ENCODE data around the gene ZBTB18.

ZBTB18 gene

GRCh38 chr1:244060117-244060516 lies 9.0 kb downstream of the ZBTB18 start:
- TF ChIP-seq CTCF (IDR thresholded peaks at IDR 0.05; ENCODE audit: low read length, missing control alignments) = no peak
- no peak overlapping the region for H3K4me3 ChIP-seq (replicated peaks; ENCODE audit: low read depth, low read length)
- DNase-seq (ENCODE audit: low read depth) = no peak

- H3K4me3 ChIP-seq (replicated peaks; ENCODE audit: low read depth, low read length) = no peak overlapping the region
- DNase-seq (ENCODE audit: low read depth) = no peak
- no peak for TF ChIP-seq CTCF (IDR thresholded peaks at IDR 0.05; ENCODE audit: low read length, missing control alignments)
Observed at GRCh38 chr1:244060686-244061085, 9.6 kb downstream of the ZBTB18 start.

GRCh38 chr1:244062156-244062725 lies 11.2 kb downstream of the ZBTB18 start:
- TF ChIP-seq CTCF (IDR thresholded peaks at IDR 0.05; ENCODE audit: low read length, missing control alignments) = no peak
- no peak for DNase-seq (ENCODE audit: low read depth)

GRCh38 chr1:244063498-244063897 lies 12.4 kb downstream of the ZBTB18 start:
- no peak for DNase-seq (ENCODE audit: low read depth)
- no peak for TF ChIP-seq CTCF (IDR thresholded peaks at IDR 0.05; ENCODE audit: low read length, missing control alignments)
- no peak overlapping the region for H3K4me3 ChIP-seq (replicated peaks; ENCODE audit: low read depth, low read length)

More at GRCh38 chr1:244062156-244062725, 11.2 kb downstream of the ZBTB18 start:
- H3K4me3 ChIP-seq (replicated peaks; ENCODE audit: low read depth, low read length) = no peak overlapping the region

- H3K4me3 ChIP-seq (replicated peaks; ENCODE audit: low read depth, low read length) = no peak overlapping the region
- DNase-seq (ENCODE audit: low read depth) = no peak
- TF ChIP-seq CTCF (IDR thresholded peaks at IDR 0.05; ENCODE audit: low read length, missing control alignments) = no peak
Observed at GRCh38 chr1:244064621-244065020, 13.5 kb downstream of the ZBTB18 start.

- no peak for TF ChIP-seq CTCF (IDR thresholded peaks at IDR 0.05; ENCODE audit: low read length, missing control alignments)
- no peak for DNase-seq (ENCODE audit: low read depth)
- H3K4me3 ChIP-seq (replicated peaks; ENCODE audit: low read depth, low read length) = no peak overlapping the region
Observed at GRCh38 chr1:244065063-244065793, 14.1 kb downstream of the ZBTB18 start.

DNA sequence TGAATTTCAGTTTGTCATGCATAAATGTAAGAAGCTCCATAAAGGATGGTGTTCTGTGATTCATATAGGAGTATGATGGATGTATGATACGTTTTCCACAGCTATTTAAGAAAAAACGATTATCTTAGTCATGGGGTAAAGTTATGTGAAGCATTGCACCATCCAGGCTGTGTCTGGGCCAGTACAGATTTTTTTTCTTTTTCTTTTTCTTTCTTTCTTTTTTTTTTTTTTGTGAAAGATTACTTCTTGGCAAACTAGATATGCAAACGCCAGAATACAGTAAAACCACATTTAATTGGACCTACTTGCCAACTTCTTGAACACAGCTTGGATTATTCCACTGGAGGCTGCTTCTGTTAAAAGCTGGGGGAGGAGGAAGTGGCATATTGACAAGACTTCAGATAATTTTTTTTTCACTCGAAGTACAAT lies 14.9 kb downstream of the ZBTB18 start:
- TF ChIP-seq CTCF (IDR thresholded peaks at IDR 0.05; ENCODE audit: low read length, missing control alignments) = no peak
- DNase-seq (ENCODE audit: low read depth) = peak; percentile 86
- H3K4me3 ChIP-seq (replicated peaks; ENCODE audit: low read depth, low read length) = no peak overlapping the region

All from fibroblast of pulmonary artery (primary cell).